MM.1S (cell line): ENCODE data around the gene ZNF740.
A peak's percentile ranks its signal among the peaks of the same experiment; 100 is the strongest.

Experiments
- CTCF ChIP-seq: fragments of 300-600 bp; sonication (generic); IDR thresholded peaks from 2 replicates; pipeline ENCODE4 v1.5.1; 2016; ENCODE audit warnings: antibody characterized with exemption, low read length, mixed read lengths
- EZH2 ChIP-seq: fragments of 300-600 bp; sonication (generic); optimal IDR thresholded peaks from 2 replicates; pipeline ENCODE3; 2017; ENCODE audit warnings: low read depth, mild to moderate bottlenecking, antibody characterized with exemption, low read length, mixed read lengths

- TF ChIP-seq CTCF (peak; percentile 95), EZH2 (no peak)
Observed at GRCh38 chr12:53213348-53213747, 32.8 kb downstream of the ZNF740 start.
